Stimulated activated naive CD4-positive, alpha-beta T cell treated with Interleukin-2 at 50 U/mL for 16 hours (primary cell): ENCODE data around the gene SEL1L3.

Source experiments
- DNase-seq: peaks from one replicate; lab custom pipeline; 2025; lab: John Stamatoyannopoulos, UW

SEL1L3 gene

GRCh38 chr4:25790024-25790423 is 72.8 kb downstream of the SEL1L3 start:
- DNase-seq = no peak

GRCh38 chr4:25788703-25789238 is 74.0 kb downstream of the SEL1L3 start:
- no peak for DNase-seq

- DNase-seq = no peak
Measured at GRCh38 chr4:25786497-25787065, 76.2 kb downstream of the SEL1L3 start.

- DNase-seq = no peak
Measured at GRCh38 chr4:25783943-25784342, 78.8 kb downstream of the SEL1L3 start.

- DNase-seq = no peak
Measured at GRCh38 chr4:25783126-25783525, 79.7 kb downstream of the SEL1L3 start.

- no peak for DNase-seq
Measured at GRCh38 chr4:25782482-25782881, 80.3 kb downstream of the SEL1L3 start.

- no peak for DNase-seq
Measured at GRCh38 chr4:25779021-25779420, 83.8 kb downstream of the SEL1L3 start.

GRCh38 chr4:25776795-25777194 is 86.0 kb downstream of the SEL1L3 start:
- no peak for DNase-seq

GRCh38 chr4:25775166-25775565 is 87.6 kb downstream of the SEL1L3 start:
- DNase-seq = no peak

GRCh38 chr4:25773358-25773757 is 89.4 kb downstream of the SEL1L3 start:
- DNase-seq = no peak

GRCh38 chr4:25771672-25772071 is 91.1 kb downstream of the SEL1L3 start:
- DNase-seq = no peak

- no peak for DNase-seq
Measured at GRCh38 chr4:25770847-25771246, 91.9 kb downstream of the SEL1L3 start.

GRCh38 chr4:25769251-25769650 is 93.5 kb downstream of the SEL1L3 start:
- no peak for DNase-seq

GRCh38 chr4:25767877-25768725 is 94.7 kb downstream of the SEL1L3 start:
- no peak for DNase-seq

GRCh38 chr4:25760518-25761157 is 102.2 kb downstream of the SEL1L3 start:
- DNase-seq = no peak

GRCh38 chr4:25760048-25760447 is 102.7 kb downstream of the SEL1L3 start:
- no peak for DNase-seq

- no peak for DNase-seq
Measured at GRCh38 chr4:25759101-25759500, 103.7 kb downstream of the SEL1L3 start.

- no peak for DNase-seq
Measured at GRCh38 chr4:25757452-25757851, 105.3 kb downstream of the SEL1L3 start.

- no peak for DNase-seq
Measured at GRCh38 chr4:25756503-25756902, 106.3 kb downstream of the SEL1L3 start.

GRCh38 chr4:25755911-25756310 is 106.9 kb downstream of the SEL1L3 start:
- DNase-seq = no peak

- no peak for DNase-seq
Measured at GRCh38 chr4:25753239-25753638, 109.5 kb downstream of the SEL1L3 start.

- no peak for DNase-seq
Measured at GRCh38 chr4:25750874-25751273, 111.9 kb downstream of the SEL1L3 start.
